ENCODE results near the gene NDUFS3.
"Not testable (repeated sequence)": the region's sequence is repeated elsewhere in the genome, so short reads cannot be mapped to it uniquely, and the experiment has no call there.

The NDUFS3 gene

GRCh38 chr11:47562393-47562792 lies 16.5 kb upstream of the NDUFS3 start:
- not testable (repeated sequence) for DNase-seq

- DNase-seq: not testable (repeated sequence)
Observed at GRCh38 chr11:47564366-47564765, 14.5 kb upstream of the NDUFS3 start.

DNA sequence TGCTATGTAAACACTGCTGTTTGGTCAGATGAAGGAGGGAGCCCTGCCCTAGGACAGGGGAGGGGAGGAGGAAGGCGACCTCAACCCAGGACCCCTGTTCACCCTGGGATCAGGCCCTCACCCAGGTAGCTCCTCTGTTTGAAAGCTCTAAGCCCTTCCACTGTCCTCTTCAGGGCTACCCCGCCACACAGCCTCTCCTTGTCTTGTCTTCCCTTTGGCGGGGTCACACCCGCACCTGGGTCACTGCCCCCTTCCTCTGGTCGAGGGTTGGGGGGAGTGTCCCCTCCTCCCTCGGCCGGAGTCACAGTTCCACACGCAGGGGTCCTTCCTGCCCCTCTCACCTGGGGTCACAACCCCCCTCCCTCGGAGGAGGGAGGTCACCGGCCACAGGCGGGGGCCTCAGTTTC lies 13.9 kb upstream of the NDUFS3 start:
- no peak for DNase-seq

DNA sequence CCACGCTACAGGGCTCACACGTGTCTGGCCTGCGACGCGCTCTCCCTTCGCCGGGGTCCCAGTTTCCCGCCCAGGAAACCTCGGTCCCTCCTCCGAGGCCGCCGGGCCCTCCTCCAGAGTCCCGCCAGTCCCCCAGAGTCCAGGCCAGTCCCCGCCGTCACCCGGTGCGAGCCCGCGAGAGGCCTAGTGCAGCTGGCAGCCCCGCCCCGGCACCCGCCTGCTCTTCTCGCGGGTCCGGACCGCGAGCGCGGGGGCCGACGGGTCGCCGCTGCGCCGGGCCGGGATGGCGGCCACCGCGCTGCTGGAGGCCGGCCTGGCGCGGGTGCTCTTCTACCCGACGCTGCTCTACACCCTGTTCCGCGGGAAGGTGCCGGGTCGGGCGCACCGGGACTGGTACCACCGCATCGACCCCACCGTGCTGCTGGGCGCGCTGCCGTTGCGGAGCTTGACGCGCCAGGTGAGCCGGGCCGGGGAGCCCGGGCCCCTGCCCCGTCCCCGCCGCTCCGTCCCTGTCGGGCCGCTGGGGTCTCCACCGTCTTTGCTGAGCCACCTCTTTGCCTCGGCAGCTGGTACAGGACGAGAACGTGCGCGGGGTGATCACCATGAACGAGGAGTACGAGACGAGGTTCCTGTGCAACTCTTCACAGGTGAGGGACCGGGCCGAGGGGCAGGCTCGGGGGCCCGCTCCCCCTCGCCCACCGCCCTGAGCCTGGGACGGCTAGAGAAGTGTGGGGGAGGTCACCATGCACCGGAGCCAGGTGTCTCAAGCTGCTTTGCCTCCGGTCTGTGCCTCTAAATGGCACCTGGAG lies 13.3 kb upstream of the NDUFS3 start, which contains the start of gene PTPMT1:
Gene PTPMT1, plus strand, starts transcription at position 260 of the 809 bp plus-strand sequence. Its CDS starts 24 bp downstream, at position 284.
- peak; percentile 84 for DNase-seq

DNA sequence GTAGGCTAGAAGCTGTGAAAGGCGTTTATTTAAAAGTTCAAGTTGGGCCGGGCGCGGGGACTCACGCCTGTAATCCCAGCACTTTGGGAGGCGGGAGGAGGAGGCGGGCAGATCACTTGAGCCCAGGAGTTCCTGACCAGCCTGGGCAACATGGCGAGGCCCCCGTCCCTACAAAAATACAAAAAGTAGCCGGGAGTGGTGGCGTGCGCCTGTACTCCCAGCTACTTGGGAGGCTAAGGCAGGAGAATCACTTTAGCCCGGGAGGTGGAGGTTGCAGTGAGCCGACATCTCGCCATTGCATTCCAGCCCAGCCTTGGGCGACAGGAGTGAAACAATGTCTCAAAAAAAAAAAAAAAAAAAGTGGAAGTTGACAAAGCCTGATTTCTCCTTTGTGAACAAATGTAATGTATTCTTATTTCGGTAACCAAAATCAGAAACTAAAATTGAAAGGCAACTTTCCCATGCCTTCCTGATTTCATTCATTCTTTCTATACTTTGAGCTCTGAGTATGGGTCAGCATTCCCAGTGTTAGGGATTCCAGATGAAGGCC lies 12.7 kb upstream of the NDUFS3 start:
- DNase-seq: peak; percentile 23

DNA sequence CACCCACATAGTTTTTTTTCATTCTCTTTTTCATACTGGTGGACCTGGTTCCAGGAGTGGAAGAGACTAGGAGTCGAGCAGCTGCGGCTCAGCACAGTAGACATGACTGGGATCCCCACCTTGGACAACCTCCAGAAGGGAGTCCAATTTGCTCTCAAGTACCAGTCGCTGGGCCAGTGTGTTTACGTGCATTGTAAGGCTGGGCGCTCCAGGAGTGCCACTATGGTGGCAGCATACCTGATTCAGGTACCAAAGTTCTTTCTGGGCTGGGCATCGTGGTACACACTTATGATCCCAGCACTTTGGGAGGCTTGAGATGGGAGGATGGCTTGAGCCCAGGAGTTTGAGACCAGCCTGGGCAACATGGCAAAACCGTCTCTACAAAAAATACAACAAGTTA lies 9.2 kb upstream of the NDUFS3 start:
- DNase-seq: no peak

- no peak for DNase-seq
Observed at GRCh38 chr11:47570651-47571356, 8.1 kb upstream of the NDUFS3 start.

DNA sequence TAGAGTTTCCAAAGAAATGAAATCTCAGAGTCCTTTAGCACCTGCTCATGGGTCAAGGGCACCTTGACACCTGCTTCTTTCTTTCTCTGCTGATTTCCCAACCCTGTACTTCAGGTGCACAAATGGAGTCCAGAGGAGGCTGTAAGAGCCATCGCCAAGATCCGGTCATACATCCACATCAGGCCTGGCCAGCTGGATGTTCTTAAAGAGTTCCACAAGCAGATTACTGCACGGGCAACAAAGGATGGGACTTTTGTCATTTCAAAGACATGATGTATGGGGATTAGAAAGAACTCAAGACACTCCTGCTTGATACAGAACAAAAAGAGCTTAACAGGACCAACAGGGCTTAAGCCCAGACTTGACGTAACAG lies 7.5 kb upstream of the NDUFS3 start:
- no peak for DNase-seq

DNA sequence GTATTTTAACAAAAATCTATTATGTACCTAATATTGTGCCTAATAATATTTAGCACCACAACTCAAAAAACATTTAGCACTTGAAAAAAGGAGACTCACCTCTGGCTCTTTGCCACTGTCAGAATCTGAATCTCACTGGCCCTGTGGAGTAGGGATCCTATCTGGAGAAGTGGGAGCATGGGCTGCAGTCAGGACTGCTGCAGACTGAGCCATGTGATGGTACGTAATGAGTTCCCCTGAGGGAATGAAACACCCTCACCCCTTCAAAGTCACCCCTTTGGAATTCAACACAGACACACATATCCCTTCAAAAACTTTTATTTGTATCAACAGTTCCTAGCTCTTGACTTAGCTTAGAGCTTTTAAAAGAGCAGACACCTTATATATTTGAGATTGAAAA lies 7.0 kb upstream of the NDUFS3 start:
- DNase-seq: no peak

DNA sequence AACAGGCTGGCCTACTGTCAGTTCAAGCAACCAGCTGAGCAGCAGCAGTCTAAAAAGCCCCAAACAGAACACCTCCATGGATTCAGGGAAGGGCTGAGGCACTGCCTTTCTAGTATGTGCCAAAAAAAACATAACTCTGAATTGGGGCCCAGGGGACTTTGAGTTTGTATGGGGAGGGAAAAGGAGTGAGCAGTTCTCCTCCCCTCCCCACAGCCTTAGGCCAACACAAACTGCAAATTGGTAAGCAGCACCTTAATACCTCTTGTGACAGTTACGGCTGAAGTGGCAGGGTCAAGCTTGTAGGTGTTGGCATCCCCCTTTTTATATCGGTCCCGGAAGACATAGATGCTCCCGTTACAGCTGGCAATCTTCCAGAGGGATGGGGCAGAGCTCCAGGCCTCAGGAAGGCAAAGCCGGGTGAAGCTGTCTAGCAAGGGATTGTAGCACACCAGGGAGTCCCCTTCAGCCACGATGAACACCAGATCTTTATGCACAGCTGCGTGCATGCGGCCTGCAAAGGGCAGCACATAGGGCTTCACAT lies 6.1 kb upstream of the NDUFS3 start:
- no peak for DNase-seq

DNA sequence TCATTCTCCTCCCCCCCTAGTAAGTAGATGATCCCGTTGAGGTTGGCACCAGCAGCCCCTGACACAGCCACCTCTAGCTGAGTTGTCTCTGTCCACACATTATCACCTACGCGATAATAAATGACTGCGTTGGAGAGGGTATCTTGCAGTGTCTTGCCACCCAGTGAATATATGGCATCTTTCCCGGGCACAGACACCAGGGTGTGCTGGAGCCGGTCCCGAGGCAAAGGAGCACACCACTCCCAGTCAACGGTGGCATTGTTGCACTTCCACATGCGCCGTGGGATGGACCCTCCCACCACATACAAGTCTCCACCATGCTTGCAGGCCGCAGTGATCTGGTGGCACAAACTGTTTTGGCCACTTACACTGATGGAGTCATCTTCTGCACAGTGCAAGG lies 5.6 kb upstream of the NDUFS3 start:
- DNase-seq: no peak

DNA sequence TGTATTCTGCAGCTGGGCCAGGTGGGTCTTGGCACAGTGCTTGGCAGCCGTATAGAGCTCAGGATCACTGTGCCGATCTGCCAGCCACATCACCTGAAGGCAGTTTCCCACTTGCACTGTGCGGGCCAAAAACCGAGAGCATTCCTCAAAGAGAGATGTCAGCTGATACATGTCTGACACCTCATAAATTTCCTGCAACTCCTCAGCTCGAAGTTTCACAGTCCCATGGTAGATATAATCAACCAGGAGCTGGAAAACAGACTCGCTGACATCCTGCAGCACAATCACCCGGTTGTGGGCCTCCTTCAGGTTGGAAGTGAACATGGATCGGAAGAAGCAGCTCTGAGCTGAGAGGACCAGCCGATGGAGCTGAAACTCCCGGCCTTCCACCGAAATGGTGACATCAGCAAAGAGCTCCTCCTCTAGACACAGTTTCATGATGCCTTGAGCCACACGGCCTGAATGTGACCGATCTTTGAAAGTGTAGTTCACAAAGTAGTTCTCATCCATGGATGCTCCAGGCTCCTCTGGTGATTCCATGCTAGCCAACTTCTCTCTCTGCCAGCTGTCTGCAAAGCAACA lies 1.3 kb upstream of the NDUFS3 start:
- no peak for DNase-seq

DNA sequence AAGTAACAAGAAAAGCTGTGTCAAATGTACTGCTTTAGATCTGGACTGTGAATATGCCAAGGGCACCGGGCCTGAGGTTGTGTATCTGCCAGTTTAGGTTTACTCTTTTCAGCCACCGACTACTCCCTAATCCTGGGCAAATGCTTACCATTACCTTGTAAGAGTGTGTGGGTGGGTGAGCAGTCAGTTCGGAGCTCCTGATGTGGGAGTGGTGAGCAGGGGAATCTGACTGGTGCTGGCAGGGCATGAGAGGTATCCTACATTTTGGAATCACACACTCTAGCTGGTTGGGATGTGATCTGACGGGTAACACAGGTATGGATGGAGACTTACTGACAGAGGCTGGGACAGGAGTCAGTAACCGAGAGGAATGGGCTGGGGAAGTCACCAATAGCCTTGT lies 5.0 kb downstream of the NDUFS3 start:
- no peak for DNase-seq

GRCh38 chr11:47586098-47586855 lies 7.4 kb downstream of the NDUFS3 start, which contains the start of gene FAM180B:
TSS of gene FAM180B (plus strand) at chr11:47586678. CDS start at chr11:47586769, 91 bp downstream.
- DNase-seq: no peak

GRCh38 chr11:47587039-47587716 lies 8.3 kb downstream of the NDUFS3 start:
- no peak for DNase-seq

DNA sequence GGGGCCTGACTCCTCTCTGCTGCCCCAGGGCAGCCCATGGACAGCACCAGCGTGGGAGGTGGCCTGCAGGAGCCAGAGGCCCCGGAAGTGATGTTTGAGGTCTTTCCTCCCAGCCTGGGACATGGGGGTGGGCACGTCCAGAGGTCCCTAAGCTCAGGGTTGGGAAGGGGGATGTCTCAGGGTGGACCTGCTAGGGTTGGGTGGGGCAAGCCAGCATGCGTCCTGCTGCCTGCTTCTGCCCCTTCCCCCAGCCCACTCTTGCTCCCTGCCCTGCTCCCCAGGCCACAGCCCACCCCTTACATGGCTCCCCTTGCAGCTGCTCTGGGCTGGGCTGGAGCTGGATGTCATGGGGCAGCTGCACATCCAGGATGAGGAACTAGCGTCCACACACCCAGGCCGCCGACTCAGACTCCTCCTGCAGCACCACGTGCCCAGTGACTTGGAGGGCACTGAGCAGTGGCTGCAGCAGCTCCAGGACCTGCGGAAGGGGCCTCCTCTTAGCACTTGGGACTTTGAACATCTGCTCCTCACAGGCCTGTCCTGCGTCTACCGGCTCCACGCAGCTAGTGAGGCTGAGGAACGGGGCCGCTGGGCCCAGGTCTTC lies 9.0 kb downstream of the NDUFS3 start:
- no peak for DNase-seq

DNA sequence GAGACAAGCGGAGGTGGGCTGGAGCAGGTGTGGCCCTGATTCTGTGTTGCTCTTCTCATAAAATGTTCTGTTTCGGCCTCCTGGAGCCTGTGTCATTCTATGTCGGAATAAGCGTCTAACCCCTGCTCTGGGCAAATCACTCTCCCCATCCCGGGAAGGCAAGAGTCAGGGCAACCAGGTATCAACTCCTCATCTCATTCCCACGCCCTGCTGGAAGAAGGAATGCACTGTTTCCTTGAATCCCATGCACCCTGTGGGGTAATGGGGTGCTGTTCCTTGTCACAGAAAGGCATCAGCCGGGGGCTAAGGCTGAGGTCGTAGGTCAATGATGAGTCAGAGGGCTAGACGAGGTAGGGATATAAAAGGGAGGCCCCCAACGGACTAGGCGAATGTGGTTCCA lies 10.2 kb downstream of the NDUFS3 start:
- DNase-seq: no peak

GRCh38 chr11:47589584-47589976 lies 10.7 kb downstream of the NDUFS3 start:
- DNase-seq: no peak

DNA sequence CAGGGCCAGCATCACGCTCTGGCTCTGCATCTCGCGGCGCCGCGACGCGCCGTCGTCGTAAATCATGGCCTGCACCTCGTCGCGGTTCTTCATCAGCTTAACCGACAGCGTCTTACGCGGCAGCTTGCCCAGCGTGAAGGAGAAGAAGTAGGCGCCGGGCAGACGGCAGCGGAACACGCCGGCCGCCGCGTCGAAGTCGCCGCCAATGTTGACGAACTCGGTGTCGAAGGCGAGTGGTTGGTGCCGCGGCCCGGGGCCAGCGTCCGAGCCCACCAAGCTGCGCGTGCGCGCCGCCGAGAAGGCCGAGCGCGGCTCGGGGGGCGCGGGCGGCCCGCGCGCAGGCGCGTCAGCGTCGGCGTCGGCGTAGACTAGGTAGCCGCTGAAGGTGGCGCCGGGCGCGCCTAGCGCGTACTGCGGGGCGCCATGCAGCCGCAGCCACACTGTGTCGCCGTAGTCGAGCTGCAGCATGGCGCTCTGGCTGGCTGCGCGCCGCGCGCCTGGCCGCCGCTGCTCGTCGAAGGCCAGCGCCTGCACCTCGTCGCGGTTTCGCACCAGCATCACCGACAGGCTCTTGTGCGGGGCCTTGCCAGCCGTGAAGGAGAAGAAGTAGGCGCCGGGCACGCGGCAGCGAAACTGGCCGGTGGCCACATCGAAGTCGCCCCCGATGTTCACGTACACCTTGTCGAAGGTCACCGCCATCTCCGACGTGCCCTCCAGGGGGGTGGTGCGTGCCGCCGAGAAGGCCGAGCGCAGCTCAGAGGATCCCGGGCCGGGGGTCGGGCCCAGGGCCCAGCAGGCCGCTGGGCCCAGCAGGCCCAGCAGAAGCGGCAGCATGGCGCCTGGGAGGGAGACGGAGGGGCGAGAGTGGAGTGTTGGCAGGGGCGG lies 11.3 kb downstream of the NDUFS3 start:
- no peak for DNase-seq

DNA sequence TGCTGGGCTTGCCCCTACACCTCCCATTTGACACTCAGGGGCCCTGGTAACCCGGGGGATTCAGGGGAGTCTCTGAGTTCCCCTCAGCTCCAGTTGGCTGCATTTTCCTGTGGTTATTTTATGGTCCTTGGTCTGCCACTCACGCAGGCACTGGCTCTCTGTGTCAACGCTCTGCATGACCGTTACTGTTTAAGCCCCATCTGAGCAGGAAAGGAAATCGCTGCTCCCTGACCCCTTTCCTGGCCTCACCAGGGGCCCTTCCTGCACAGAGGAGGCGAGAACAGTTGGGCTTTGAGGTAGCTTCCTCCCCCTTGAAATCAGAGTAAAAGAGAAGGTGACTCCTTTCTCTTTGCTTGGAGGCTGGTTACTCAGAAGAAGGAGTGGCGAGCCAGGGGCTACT lies 12.9 kb downstream of the NDUFS3 start:
- no peak for DNase-seq
